GM12801 (cell line): ENCODE data around the gene B3GNT9.

ENCODE experiments used
- TF ChIP-seq, protein P1 (sequence below): IDR thresholded peaks from one replicate; pipeline ENCODE4 v1.5.1; 2011; ENCODE audit warnings: control low read depth; ENCODE audit not compliant: insufficient read length; ENCODE audit errors: extremely low read depth

The B3GNT9 gene

GRCh38 chr16:67184453-67184994 is 33.7 kb upstream of the B3GNT9 start:
- TF ChIP-seq, protein P1, sequence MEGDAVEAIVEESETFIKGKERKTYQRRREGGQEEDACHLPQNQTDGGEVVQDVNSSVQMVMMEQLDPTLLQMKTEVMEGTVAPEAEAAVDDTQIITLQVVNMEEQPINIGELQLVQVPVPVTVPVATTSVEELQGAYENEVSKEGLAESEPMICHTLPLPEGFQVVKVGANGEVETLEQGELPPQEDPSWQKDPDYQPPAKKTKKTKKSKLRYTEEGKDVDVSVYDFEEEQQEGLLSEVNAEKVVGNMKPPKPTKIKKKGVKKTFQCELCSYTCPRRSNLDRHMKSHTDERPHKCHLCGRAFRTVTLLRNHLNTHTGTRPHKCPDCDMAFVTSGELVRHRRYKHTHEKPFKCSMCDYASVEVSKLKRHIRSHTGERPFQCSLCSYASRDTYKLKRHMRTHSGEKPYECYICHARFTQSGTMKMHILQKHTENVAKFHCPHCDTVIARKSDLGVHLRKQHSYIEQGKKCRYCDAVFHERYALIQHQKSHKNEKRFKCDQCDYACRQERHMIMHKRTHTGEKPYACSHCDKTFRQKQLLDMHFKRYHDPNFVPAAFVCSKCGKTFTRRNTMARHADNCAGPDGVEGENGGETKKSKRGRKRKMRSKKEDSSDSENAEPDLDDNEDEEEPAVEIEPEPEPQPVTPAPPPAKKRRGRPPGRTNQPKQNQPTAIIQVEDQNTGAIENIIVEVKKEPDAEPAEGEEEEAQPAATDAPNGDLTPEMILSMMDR, result no peak

DNA sequence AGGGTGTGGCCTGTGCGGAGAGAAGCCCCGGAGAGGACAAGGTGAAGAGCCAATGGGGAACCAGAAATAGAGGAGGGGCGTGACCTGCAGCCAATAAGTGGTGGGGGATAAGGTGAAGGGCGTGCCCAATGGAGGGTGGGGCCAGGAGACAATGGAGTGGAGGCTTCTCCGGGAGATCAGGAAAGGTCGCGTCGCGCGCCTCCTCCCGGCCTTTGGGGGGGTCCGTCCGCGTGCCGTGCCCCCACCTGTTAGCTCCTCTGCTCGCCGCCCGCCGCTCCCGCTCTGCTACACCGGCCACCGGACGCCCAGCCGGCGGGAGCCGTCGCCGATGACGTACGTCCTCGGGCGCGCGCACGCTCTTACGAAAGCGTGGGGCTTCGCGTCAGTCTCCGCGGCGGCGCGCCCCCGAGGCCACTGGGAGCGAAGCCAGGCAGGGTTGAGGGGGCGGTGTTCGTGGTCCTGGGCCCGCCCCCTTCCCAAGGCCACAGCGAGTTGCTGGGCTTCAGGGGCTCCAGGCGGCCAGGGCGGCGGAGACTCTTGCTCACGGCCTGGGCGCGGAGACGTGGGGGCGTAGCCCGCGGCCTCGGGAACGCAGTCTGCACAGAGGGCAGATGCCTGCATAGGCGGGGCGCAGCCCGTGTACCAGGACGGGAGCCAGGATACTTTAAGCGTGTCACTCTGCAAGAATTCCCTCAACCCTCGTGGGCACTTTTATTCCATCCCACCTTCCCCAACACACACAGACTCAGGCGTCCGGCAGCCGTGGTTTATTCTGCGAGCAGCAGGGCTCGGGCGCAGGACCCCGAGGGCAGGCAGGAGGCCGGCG is 33.0 kb upstream of the B3GNT9 start, which contains the start of gene MATCAP1:
Gene MATCAP1 (minus strand): TSS at position 337 of the 826 bp plus-strand sequence. CDS start 3,353 bp downstream, outside the sequence.
- TF ChIP-seq, protein P1, result no peak

- TF ChIP-seq, protein P1, result no peak
Observed at GRCh38 chr16:67183284-67183626, 32.5 kb upstream of the B3GNT9 start.

- TF ChIP-seq, protein P1, result no peak
Observed at GRCh38 chr16:67182288-67182687, 31.5 kb upstream of the B3GNT9 start.

DNA sequence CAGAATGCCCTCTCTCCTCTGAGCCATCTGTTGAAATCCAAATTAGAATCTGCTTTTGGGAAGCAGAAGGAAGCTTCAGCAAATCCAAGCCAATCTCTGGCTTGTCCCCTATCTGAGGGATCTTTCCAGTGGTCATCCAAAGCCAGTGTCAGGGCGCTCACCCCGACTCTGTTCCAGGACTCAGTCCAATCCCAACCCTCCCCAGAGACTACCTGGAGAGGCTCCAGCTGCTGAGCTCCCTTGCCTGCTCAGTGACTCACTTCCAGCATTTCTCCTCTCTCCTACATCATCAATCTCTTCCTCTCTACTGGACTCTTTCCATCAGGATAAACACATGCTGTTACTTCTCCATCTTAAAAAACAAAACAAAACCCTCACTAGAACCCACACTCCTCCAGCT is 30.5 kb upstream of the B3GNT9 start:
- TF ChIP-seq, protein P1, result no peak

DNA sequence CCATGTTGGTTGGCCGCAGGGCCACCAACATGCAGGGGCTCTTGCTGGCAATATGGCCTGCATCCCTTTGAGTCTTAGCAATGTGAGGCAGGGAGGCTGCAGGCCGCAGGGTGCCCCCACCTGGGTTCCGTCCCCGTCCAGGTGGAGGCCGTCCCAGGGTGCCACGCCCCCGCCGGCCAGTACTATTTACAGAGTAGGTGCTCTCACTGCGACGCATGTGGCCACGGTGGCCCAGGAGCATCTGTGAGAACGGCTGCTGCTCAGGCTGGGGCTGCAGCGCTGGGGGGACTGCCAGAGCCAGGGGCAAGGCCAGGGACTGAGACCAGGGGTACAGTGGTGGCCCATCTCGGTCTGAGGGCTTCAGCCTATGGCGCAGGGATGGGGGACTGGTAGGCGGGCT is 29.4 kb upstream of the B3GNT9 start:
- TF ChIP-seq, protein P1, result no peak

GRCh38 chr16:67179421-67180080 is 28.8 kb upstream of the B3GNT9 start:
- TF ChIP-seq, protein P1, result no peak
